ENCODE data around the gene PKP3. TPM values are rescaled to one million over a fixed set of nuclear protein-coding genes. Genes with fewer than 3 reads are reported as not detected.
"Not testable (repeated sequence)": the region's sequence is repeated elsewhere in the genome, so short reads cannot be mapped to it uniquely, and the experiment has no call there.

Gene PKP3
- polyA plus RNA-seq, 3 donors from 2014 or later, result 0.36 TPM; not detected in 2

GRCh38 chr11:434496-434895, 40.5 kb downstream of the PKP3 start:
- H3K4me3 Mint-ChIP-seq, result no peak overlapping the region
- DNase-seq, result no peak
- no peaks in the 10 kb centered on the region for H3K9me3 Mint-ChIP-seq

GRCh38 chr11:434999-435740, 41.2 kb downstream of the PKP3 start:
- H3K9me3 Mint-ChIP-seq; H3K36me3 Mint-ChIP-seq; DNase-seq; H3K4me1 Mint-ChIP-seq; H3K4me3 Mint-ChIP-seq; H3K27ac Mint-ChIP-seq; H3K27me3 Mint-ChIP-seq (ENCODE audit: low read depth in 3 of 3): not testable (repeated sequence)

More at GRCh38 chr11:434496-434895, 40.5 kb downstream of the PKP3 start:
- Mint-ChIP-seq H3K4me1 (peaks cover 5 to 8% of the 10 kb centered on the region in 2 donors), H3K27ac (no peak overlapping the region), H3K27me3 (ENCODE audit: low read depth in 3 of 3) (peaks cover 0 to 5% (median 1%) of the 10 kb centered on the region in 3 donors), H3K36me3 (no peaks in the 10 kb centered on the region)

GRCh38 chr11:437228-437870, 43.3 kb downstream of the PKP3 start:
- Mint-ChIP-seq H3K27me3 (ENCODE audit: low read depth in 3 of 3) (peaks cover 0 to 5% (median 1%) of the 10 kb centered on the region in 3 donors), H3K36me3 (no peaks in the 10 kb centered on the region), H3K9me3 (no peaks in the 10 kb centered on the region), H3K27ac (no peak overlapping the region), H3K4me3 (no peak overlapping the region), H3K4me1 (peaks cover 5 to 9% of the 10 kb centered on the region in 2 donors)
- DNase-seq, result no peak

- no peaks in the 10 kb centered on the region for H3K9me3 Mint-ChIP-seq
- H3K27me3 Mint-ChIP-seq (ENCODE audit: low read depth in 3 of 3), result peaks cover 0 to 8% (median 1%) of the 10 kb centered on the region in 3 donors
- H3K4me1 Mint-ChIP-seq, result peaks cover 5 to 9% of the 10 kb centered on the region in 2 donors
- H3K4me3 Mint-ChIP-seq, result no peak overlapping the region
- no peak for DNase-seq
- H3K36me3 Mint-ChIP-seq, result no peaks in the 10 kb centered on the region
- H3K27ac Mint-ChIP-seq, result no peak overlapping the region
Measured at GRCh38 chr11:438101-438844, 44.3 kb downstream of the PKP3 start.

GRCh38 chr11:439315-440064, 45.5 kb downstream of the PKP3 start:
- Mint-ChIP-seq H3K27ac (no peak overlapping the region), H3K4me3 (no peak overlapping the region), H3K27me3 (ENCODE audit: low read depth in 3 of 3) (peaks cover 0 to 8% (median 1%) of the 10 kb centered on the region in 3 donors), H3K36me3 (no peaks in the 10 kb centered on the region), H3K4me1 (peaks cover 5 to 9% of the 10 kb centered on the region in 2 donors), H3K9me3 (no peaks in the 10 kb centered on the region)
- no peak for DNase-seq

GRCh38 chr11:440065-441042, 46.3 kb downstream of the PKP3 start:
- no peak for DNase-seq
- no peaks in the 10 kb centered on the region for H3K36me3 Mint-ChIP-seq
- H3K4me3 Mint-ChIP-seq, result peak overlapping the region in 1 of 5 donors; percentile 25
- H3K4me1 Mint-ChIP-seq, result peaks cover 5 to 9% of the 10 kb centered on the region in 2 donors
- H3K27me3 Mint-ChIP-seq (ENCODE audit: low read depth in 3 of 3), result peaks cover 0 to 8% (median 3%) of the 10 kb centered on the region in 3 donors
- no peaks in the 10 kb centered on the region for H3K9me3 Mint-ChIP-seq
- no peak overlapping the region for H3K27ac Mint-ChIP-seq

GRCh38 chr11:441043-441417, 47.0 kb downstream of the PKP3 start:
- no peak for DNase-seq
- Mint-ChIP-seq H3K4me3 (peak overlapping the region in 1 of 5 donors; percentile 25), H3K27ac (no peak overlapping the region), H3K4me1 (peaks cover 5 to 9% of the 10 kb centered on the region in 2 donors), H3K27me3 (ENCODE audit: low read depth in 3 of 3) (peaks cover 0 to 11% (median 3%) of the 10 kb centered on the region in 3 donors), H3K9me3 (no peaks in the 10 kb centered on the region), H3K36me3 (no peaks in the 10 kb centered on the region)

DNA sequence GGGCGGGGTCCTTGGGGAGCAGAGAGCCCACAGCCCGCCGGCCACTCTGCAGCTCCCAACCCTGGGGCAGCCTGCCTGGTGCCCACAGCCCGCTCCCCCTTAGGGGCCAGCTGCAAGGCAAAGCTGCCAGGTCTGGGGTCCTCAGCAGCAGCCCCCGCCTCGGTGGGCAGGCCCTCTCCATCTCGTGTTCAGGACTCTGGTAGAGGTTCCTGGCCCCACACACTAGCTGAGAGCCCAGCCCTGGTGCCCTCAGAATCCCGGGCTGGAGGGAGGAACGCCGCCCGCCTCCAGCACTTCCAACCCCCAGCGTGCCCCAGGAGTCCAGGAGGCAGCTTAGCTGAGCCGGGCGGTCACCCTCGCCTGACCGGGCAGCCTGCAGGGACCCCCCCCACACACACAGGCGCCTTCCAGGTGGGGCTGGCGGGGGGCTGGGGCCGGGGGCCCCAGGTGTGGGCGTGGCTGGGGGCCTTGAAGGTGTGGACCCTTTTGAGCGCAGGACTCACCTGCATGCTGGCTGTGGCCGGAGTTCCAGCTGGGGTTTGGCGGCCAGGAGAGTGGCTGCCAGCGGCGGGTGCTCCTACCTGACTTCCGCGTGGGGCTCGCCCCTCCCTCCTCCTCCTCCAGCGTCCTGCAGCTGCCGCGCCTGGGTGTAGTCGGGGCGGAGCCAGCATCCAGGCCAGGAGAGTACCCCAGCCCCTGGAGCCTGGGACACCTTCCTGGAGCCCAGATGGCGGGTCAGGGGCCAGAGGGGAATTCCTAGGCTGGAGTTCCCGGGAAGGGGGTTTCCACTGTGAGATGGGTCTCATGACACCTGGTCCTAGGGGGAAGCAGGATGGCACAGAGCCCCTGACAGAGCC, 47.6 kb downstream of the PKP3 start, which contains the start of gene ANO9:
ANO9 (minus strand) TSS at position 594 of the 857 bp plus-strand sequence; CDS start at position 509, 85 bp downstream.
- peak in 1 of 3 donors; percentile 25 for DNase-seq
- Mint-ChIP-seq H3K27ac (no peak within 1 kb of the TSS), H3K36me3 (no peaks in the 10 kb centered on the region), H3K4me1 (peaks cover 5 to 9% of the 10 kb centered on the region in 2 donors), H3K9me3 (no peaks in the 10 kb centered on the region), H3K27me3 (ENCODE audit: low read depth in 3 of 3) (peaks cover 0 to 7% (median 1%) of the 10 kb centered on the region in 3 donors), H3K4me3 (peak within 1 kb of the TSS in 1 of 5 donors; percentile 25)

DNA sequence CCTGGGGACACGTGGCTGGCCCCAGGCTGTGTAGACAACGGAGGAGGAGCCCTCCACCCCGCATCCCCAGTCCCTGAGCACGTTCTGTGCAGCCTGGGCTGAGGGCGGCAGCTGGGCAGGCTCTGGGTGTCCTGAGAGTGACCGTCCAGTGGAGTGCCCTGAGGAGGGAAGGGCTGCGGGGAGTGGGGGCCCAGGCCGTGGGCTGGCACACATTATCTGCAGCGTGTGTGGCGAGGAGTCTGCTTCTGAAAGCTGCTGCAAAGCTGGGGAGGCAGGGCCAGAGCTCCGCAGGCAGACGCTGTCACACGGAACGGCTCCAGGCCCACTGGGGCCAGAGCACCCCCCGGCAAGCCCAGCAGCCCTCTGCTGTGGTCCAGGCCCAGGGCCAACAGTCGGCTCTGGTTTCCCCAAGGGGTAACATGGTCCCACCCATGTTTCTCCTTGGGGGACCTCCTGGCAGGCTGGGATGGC, 48.6 kb downstream of the PKP3 start:
- no peak overlapping the region for H3K4me3 Mint-ChIP-seq
- no peak overlapping the region for H3K27ac Mint-ChIP-seq
- no peak for DNase-seq
- no peaks in the 10 kb centered on the region for H3K36me3 Mint-ChIP-seq
- peaks cover 5 to 9% of the 10 kb centered on the region in 2 donors for H3K4me1 Mint-ChIP-seq
- no peaks in the 10 kb centered on the region for H3K9me3 Mint-ChIP-seq
- peaks cover 0 to 6% (median 1%) of the 10 kb centered on the region in 3 donors for H3K27me3 Mint-ChIP-seq (ENCODE audit: low read depth in 3 of 3)

DNA sequence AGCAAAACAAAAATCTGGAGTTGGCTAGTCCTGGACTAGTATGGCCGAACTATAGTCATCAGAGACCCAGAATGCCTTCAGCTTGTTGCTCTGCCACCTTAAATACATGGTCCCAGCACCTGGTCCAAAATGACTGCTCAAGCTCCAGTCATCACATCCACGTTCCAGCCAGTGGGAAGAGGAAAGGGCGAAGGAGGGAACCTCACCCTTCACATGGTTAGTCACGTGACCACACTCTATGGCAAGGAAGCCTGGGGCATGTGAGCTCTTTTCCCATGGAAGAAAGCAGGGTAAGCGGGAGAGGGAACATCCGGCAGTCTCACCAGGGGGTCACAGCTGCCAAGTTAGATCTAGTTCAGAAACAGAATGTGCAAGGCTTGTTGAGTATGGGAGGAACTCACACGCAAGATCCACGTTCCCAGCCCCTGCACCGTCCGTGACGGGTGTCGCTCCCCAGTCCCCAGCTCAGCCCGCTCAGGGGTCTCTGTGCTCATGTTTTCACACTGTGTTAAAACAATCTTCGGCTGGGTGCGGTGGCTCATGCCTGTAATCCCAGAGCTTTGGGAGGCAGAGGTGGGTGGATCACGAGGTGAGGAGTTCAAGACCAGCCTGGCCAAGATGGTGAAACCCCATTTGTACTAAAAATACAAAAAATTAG, 49.7 kb downstream of the PKP3 start:
- no peaks in the 10 kb centered on the region for H3K36me3 Mint-ChIP-seq
- peaks cover 4 to 9% (median 4%) of the 10 kb centered on the region in 3 donors for H3K27me3 Mint-ChIP-seq (ENCODE audit: low read depth in 3 of 3)
- no peaks in the 10 kb centered on the region for H3K9me3 Mint-ChIP-seq
- no peak overlapping the region for H3K4me3 Mint-ChIP-seq
- no peak for DNase-seq
- peak overlapping the region in 1 of 6 donors; percentile 24 for H3K27ac Mint-ChIP-seq
- peaks cover 10 to 13% of the 10 kb centered on the region in 2 donors for H3K4me1 Mint-ChIP-seq

GRCh38 chr11:444396-445144, 50.6 kb downstream of the PKP3 start:
- no peak overlapping the region for H3K27ac Mint-ChIP-seq
- no peaks in the 10 kb centered on the region for H3K36me3 Mint-ChIP-seq
- no peak overlapping the region for H3K4me3 Mint-ChIP-seq
- no peaks in the 10 kb centered on the region for H3K9me3 Mint-ChIP-seq
- peaks cover 9 to 11% of the 10 kb centered on the region in 2 donors for H3K4me1 Mint-ChIP-seq
- no peak for DNase-seq
- H3K27me3 Mint-ChIP-seq (ENCODE audit: low read depth in 3 of 3), result peaks cover 5 to 12% (median 8%) of the 10 kb centered on the region in 3 donors

Data from immature natural killer cell (primary cell).